Naive B cell (primary cell): Measurements from ENCODE around the gene SARS2. TPM values are rescaled to one million over a fixed set of nuclear protein-coding genes. Genes with fewer than 3 reads are reported as not detected.
"Not testable (repeated sequence)": the region's sequence is repeated elsewhere in the genome, so short reads cannot be mapped to it uniquely, and the experiment has no call there.

Experiments
- ATAC-seq, 2 donors: fragments of 150-1000 bp; cut with Tn5 transposase; 2 replicates each; pipeline ENCODE4 v1.10.0; 2021; ENCODE audit warnings: low read depth in 2 of 2, mild to moderate bottlenecking in 2 of 2, moderate library complexity in 2 of 2
- DNase-seq: peaks from one replicate; pipeline ENCODE4 v3.0.0; 2022
- H3K27ac Mint-ChIP-seq, 6 donors: one replicate each; pipeline ENCODE4 v1.8.0; 2020 to 2022; ENCODE audit warnings: mild to moderate bottlenecking in 6 of 6, mixed read lengths in 6 of 6, moderate library complexity in 5 of 6, inconsistent platforms in 2 of 6
- H3K27me3 Mint-ChIP-seq, 3 donors: one replicate each; pipeline ENCODE4 v1.8.0; 2021 to 2022; ENCODE audit warnings: mixed read lengths in 3 of 3, mild to moderate bottlenecking in 1 of 3
- H3K36me3 Mint-ChIP-seq, 2 donors: one replicate each; pipeline ENCODE4 v1.8.0; 2020 to 2022; ENCODE audit warnings: mixed read lengths in 2 of 2, inconsistent platforms in 1 of 2, mild to moderate bottlenecking in 1 of 2
- H3K4me1 Mint-ChIP-seq, 3 donors: one replicate each; pipeline ENCODE4 v1.8.0; 2020 to 2022; ENCODE audit warnings: mixed read lengths in 3 of 3, inconsistent platforms in 1 of 3, mild to moderate bottlenecking in 1 of 3, moderate library complexity in 1 of 3
- H3K4me3 Mint-ChIP-seq, 8 donors: one replicate each; pipeline ENCODE4 v1.8.0; 2020 to 2022; ENCODE audit warnings: mild to moderate bottlenecking in 8 of 8, mixed read lengths in 8 of 8, moderate library complexity in 8 of 8, inconsistent platforms in 2 of 8
- H3K9me3 Mint-ChIP-seq, 7 donors: one replicate each; pipeline ENCODE4 v1.8.0; 2020 to 2022; ENCODE audit warnings: mixed read lengths in 7 of 7, mild to moderate bottlenecking in 5 of 7, inconsistent platforms in 2 of 7, moderate library complexity in 1 of 7
- polyA plus RNA-seq, 6 donors: library from polyadenylated mRNA; unstranded; fragments of 300-500 nt; fragmentation: Illumina TruSeq; gene quantifications; one replicate each; pipeline ENCODE4 v1.2.3, GENCODE V29; 2021; ENCODE audit warnings: low read depth in 6 of 6

SARS2 gene
- polyA plus RNA-seq, 6 donors from 2014 or later, result 3.6 to 16.6 (median 12.5) TPM

GRCh38 chr19:38889803-38890202 lies 40.8 kb downstream of the SARS2 start:
- H3K9me3 Mint-ChIP-seq, result no peaks in the 10 kb centered on the region
- no peak overlapping the region for H3K27ac Mint-ChIP-seq
- no peak overlapping the region for H3K4me3 Mint-ChIP-seq
- H3K36me3 Mint-ChIP-seq, result no peaks in the 10 kb centered on the region
- H3K4me1 Mint-ChIP-seq, result peaks cover 0 to 13% (median 8%) of the 10 kb centered on the region in 3 donors
- no peaks in the 10 kb centered on the region for H3K27me3 Mint-ChIP-seq
- DNase-seq (no peak), ATAC-seq (no peak)

- H3K4me3 Mint-ChIP-seq, result no peak overlapping the region
- no peaks in the 10 kb centered on the region for H3K27me3 Mint-ChIP-seq
- ATAC-seq, result no peak
- no peaks in the 10 kb centered on the region for H3K36me3 Mint-ChIP-seq
- H3K9me3 Mint-ChIP-seq, result no peaks in the 10 kb centered on the region
- H3K4me1 Mint-ChIP-seq, result peaks cover 0 to 9% (median 0%) of the 10 kb centered on the region in 3 donors
- DNase-seq, result no peak
- peak overlapping the region in 2 of 6 donors; percentile 54 to 73 for H3K27ac Mint-ChIP-seq
Measured at GRCh38 chr19:38888876-38889275, 41.7 kb downstream of the SARS2 start.

- ATAC-seq, H3K27me3 Mint-ChIP-seq, H3K4me3 Mint-ChIP-seq, DNase-seq, H3K36me3 Mint-ChIP-seq, H3K9me3 Mint-ChIP-seq: not testable (repeated sequence)
- H3K4me1 Mint-ChIP-seq, result peaks cover 14 to 29% (median 16%) of the 10 kb centered on the region in 3 donors
- peak overlapping the region in 1 of 6 donors; percentile 49 for H3K27ac Mint-ChIP-seq
Measured at GRCh38 chr19:38884691-38885090, 45.9 kb downstream of the SARS2 start.

GRCh38 chr19:38883286-38883685 lies 47.3 kb downstream of the SARS2 start:
- Mint-ChIP-seq H3K27ac (peak overlapping the region in 4 of 6 donors; percentile 24 to 75 (median 66)), H3K4me1 (peaks cover 20 to 39% (median 25%) of the 10 kb centered on the region in 3 donors), H3K36me3 (no peaks in the 10 kb centered on the region), H3K9me3 (no peaks in the 10 kb centered on the region), H3K27me3 (no peaks in the 10 kb centered on the region), H3K4me3 (peak overlapping the region in 1 of 8 donors; percentile 16)
- DNase-seq, result no peak
- no peak for ATAC-seq

GRCh38 chr19:38880882-38881609 lies 49.5 kb downstream of the SARS2 start:
- Mint-ChIP-seq H3K27ac (peak overlapping the region in 4 of 6 donors; percentile 32 to 93 (median 74)), H3K4me1 (peaks cover 34 to 50% (median 37%) of the 10 kb centered on the region in 3 donors), H3K27me3 (no peaks in the 10 kb centered on the region), H3K4me3 (peak overlapping the region in 1 of 8 donors; percentile 6), H3K36me3 (no peaks in the 10 kb centered on the region), H3K9me3 (no peaks in the 10 kb centered on the region)
- no peak for DNase-seq
- ATAC-seq, result no peak

GRCh38 chr19:38880076-38880881 lies 50.3 kb downstream of the SARS2 start:
- DNase-seq (no peak), ATAC-seq (no peak)
- H3K27me3 Mint-ChIP-seq, result no peaks in the 10 kb centered on the region
- H3K27ac Mint-ChIP-seq, result peak overlapping the region; percentile 54 to 93 (median 80)
- peak overlapping the region in 7 of 8 donors; percentile 15 to 79 (median 63) for H3K4me3 Mint-ChIP-seq
- H3K9me3 Mint-ChIP-seq, result no peaks in the 10 kb centered on the region
- H3K36me3 Mint-ChIP-seq, result no peaks in the 10 kb centered on the region
- H3K4me1 Mint-ChIP-seq, result peaks cover 34 to 55% (median 37%) of the 10 kb centered on the region in 3 donors

GRCh38 chr19:38879400-38879751 lies 51.2 kb downstream of the SARS2 start:
- Mint-ChIP-seq H3K36me3 (no peaks in the 10 kb centered on the region), H3K27me3 (no peaks in the 10 kb centered on the region), H3K9me3 (no peaks in the 10 kb centered on the region), H3K4me3 (peak overlapping the region in 5 of 8 donors; percentile 22 to 79 (median 79)), H3K4me1 (peaks cover 34 to 55% (median 37%) of the 10 kb centered on the region in 3 donors), H3K27ac (peak overlapping the region in 3 of 6 donors; percentile 96 to 99 (median 98))
- DNase-seq (no peak), ATAC-seq (no peak)

GRCh38 chr19:38878575-38879399 lies 51.8 kb downstream of the SARS2 start:
- DNase-seq (no peak), ATAC-seq (no peak)
- Mint-ChIP-seq H3K36me3 (no peaks in the 10 kb centered on the region), H3K27ac (peak overlapping the region; percentile 96 to 99 (median 98)), H3K9me3 (no peaks in the 10 kb centered on the region), H3K4me3 (peak overlapping the region; percentile 79 to 91 (median 85)), H3K27me3 (no peaks in the 10 kb centered on the region), H3K4me1 (peaks cover 34 to 54% (median 37%) of the 10 kb centered on the region in 3 donors)

- H3K27me3 Mint-ChIP-seq, result no peaks in the 10 kb centered on the region
- peak within 1 kb of the TSS; percentile 96 to 99 (median 98) for H3K27ac Mint-ChIP-seq
- peaks cover 31 to 48% (median 34%) of the 10 kb centered on the region in 3 donors for H3K4me1 Mint-ChIP-seq
- H3K4me3 Mint-ChIP-seq, result peak within 1 kb of the TSS; percentile 79 to 91 (median 85)
- H3K36me3 Mint-ChIP-seq, result no peaks in the 10 kb centered on the region
- H3K9me3 Mint-ChIP-seq, result no peaks in the 10 kb centered on the region
- DNase-seq (peak; percentile 78), ATAC-seq (peak; percentile 96)
Measured at GRCh38 chr19:38877781-38878574, 52.6 kb downstream of the SARS2 start, which contains the start of gene RINL. TSS of gene RINL (minus strand) at chr19:38878275. CDS start at chr19:38876742, 1,533 bp downstream.

GRCh38 chr19:38875656-38876395 lies 54.7 kb downstream of the SARS2 start:
- ATAC-seq (no peak), DNase-seq (no peak)
- H3K4me3 Mint-ChIP-seq, result peak overlapping the region in 3 of 8 donors; percentile 6 to 32 (median 21)
- H3K36me3 Mint-ChIP-seq, result no peaks in the 10 kb centered on the region
- H3K27me3 Mint-ChIP-seq, result no peaks in the 10 kb centered on the region
- peak overlapping the region in 4 of 6 donors; percentile 87 to 99 (median 95) for H3K27ac Mint-ChIP-seq
- no peaks in the 10 kb centered on the region for H3K9me3 Mint-ChIP-seq
- peaks cover 34 to 49% (median 36%) of the 10 kb centered on the region in 3 donors for H3K4me1 Mint-ChIP-seq

- H3K4me3 Mint-ChIP-seq, result peak overlapping the region in 1 of 8 donors; percentile 38
- ATAC-seq, H3K36me3 Mint-ChIP-seq, H3K9me3 Mint-ChIP-seq, DNase-seq, H3K27me3 Mint-ChIP-seq: not testable (repeated sequence)
- peaks cover 40 to 57% (median 51%) of the 10 kb centered on the region in 3 donors for H3K4me1 Mint-ChIP-seq
- H3K27ac Mint-ChIP-seq, result peak overlapping the region in 2 of 6 donors; percentile 43 to 67
Measured at GRCh38 chr19:38873400-38873799, 57.2 kb downstream of the SARS2 start.

- Mint-ChIP-seq H3K4me1 (peaks cover 37 to 54% (median 48%) of the 10 kb centered on the region in 3 donors), H3K36me3 (no peaks in the 10 kb centered on the region), H3K27ac (peak overlapping the region in 5 of 6 donors; percentile 58 to 97 (median 94)), H3K4me3 (peak overlapping the region; percentile 83 to 98 (median 92)), H3K9me3 (no peaks in the 10 kb centered on the region), H3K27me3 (no peaks in the 10 kb centered on the region)
- DNase-seq, result no peak
- ATAC-seq, result no peak
Measured at GRCh38 chr19:38870612-38871011, 60.0 kb downstream of the SARS2 start.
